Small intestine (tissue), 7 donors: ENCODE results near the gene TMIGD1. TPM values are rescaled to one million over a fixed set of nuclear protein-coding genes. Genes with fewer than 3 reads are reported as not detected.

Source experiments
- DNase-seq, 2 donors: peaks; one replicate each; pipeline versions ENCODE4 v3.0.0 to v3.0.0-alpha.2; 2013
- FAIRE-seq: peaks from 2 replicates; lab custom pipeline; 2012; peaks lifted over from hg19 to GRCh38; lab: Jason Lieb, UNC
- H3K27ac ChIP-seq, 3 donors: one replicate each; pipeline ENCODE4 v1.5.1; 2013; ENCODE audit warnings: low read length in 2 of 3, mild to moderate bottlenecking in 2 of 3, control low read depth in 1 of 3, inconsistent platforms in 1 of 3, low read depth in 1 of 3, moderate library complexity in 1 of 3
- H3K27me3 ChIP-seq, 3 donors: one replicate each; pipeline ENCODE4 v1.6.1; 2013; ENCODE audit warnings: low read length in 3 of 3, inconsistent platforms in 1 of 3; ENCODE audit not compliant: control insufficient read depth in 3 of 3, insufficient read depth in 3 of 3
- H3K36me3 ChIP-seq, 3 donors: one replicate each; pipeline ENCODE4 v1.6.1; 2013; ENCODE audit warnings: low read length in 3 of 3, inconsistent platforms in 1 of 3, low read depth in 1 of 3, mild to moderate bottlenecking in 1 of 3, moderate library complexity in 1 of 3; ENCODE audit not compliant: control insufficient read depth in 3 of 3, insufficient read depth in 2 of 3
- H3K4me1 ChIP-seq, 3 donors: one replicate each; pipeline ENCODE4 v1.6.1; 2013; ENCODE audit warnings: low read length in 2 of 3, inconsistent platforms in 1 of 3, low read depth in 1 of 3, mild to moderate bottlenecking in 1 of 3, moderate library complexity in 1 of 3; ENCODE audit not compliant: control insufficient read depth in 3 of 3, insufficient read depth in 2 of 3
- H3K4me3 ChIP-seq, 3 donors: one replicate each; pipeline ENCODE4 v1.5.1; 2013; ENCODE audit warnings: low read length in 3 of 3, control low read depth in 1 of 3, inconsistent platforms in 1 of 3, low read depth in 1 of 3, mild to moderate bottlenecking in 1 of 3, moderate library complexity in 1 of 3
- H3K9me3 ChIP-seq, 2 donors: one replicate each; pipeline ENCODE4 v1.6.1; 2013; ENCODE audit warnings: low read depth in 1 of 2, low read length in 1 of 2; ENCODE audit not compliant: control insufficient read depth in 2 of 2, insufficient read depth in 1 of 2
- WGBS, 3 donors: extraction: QIAGEN DNeasy Blood & Tissue Kit; methylation state at CpG; one replicate each; pipeline ENCODE4 v1.1.7; 2013; 5-methylcytosine and 5-hydroxymethylcytosine counted together
- polyA plus RNA-seq, 4 donors: library from polyadenylated mRNA; stranded (reverse) in 3 of 4; unstranded in 1 of 4; fragments of 200-250 nt in 3 of 4; fragments of 120-200 nt in 1 of 4; gene quantifications; one replicate each; pipeline versions ENCODE4 v1.2.1 to v1.2.3, GENCODE V29; 2013
- donor health status: healthy with polysubstance abuse.
- donor health status: control.
- donor health status: control.
- donor health status: Bipolar disorder and iron deficiency.
- donor health status: healthy.

The TMIGD1 gene
- polyA plus RNA-seq, 4 donors: 0.13 to 134 (median 1.2) TPM

DNA sequence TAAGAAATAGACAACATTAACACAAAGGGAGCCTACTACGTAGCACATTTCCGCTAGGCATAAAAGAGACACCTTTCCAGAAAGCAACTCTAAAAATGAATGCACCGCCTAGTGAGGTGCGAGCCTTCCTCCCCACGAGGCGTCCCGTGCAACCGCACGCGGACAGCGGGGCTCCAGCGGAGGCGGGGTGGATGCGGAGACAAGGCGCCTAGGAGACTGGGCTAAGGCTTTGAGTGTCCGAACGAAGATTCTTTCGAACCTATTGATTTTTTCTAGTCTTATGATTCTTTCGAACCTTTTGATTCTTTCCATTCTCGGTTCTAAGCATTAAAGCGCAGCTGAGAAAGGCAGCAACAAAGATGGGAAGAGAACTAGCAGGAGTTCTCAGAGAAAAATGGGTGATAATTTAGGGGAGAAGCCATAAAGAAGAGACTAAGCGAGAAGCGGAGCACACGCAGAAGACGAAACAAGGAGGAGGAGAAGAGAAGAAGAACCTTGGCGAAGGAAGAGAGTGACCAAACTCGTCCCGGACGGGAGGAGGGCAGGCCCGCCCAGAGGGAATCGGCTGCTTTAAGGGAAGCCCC, 44.5 kb upstream of the TMIGD1 start:
- FAIRE-seq: no peak
- Histone ChIP-seq H3K27ac (peak overlapping the region; percentile 63 to 90 (median 63)), H3K4me1 (peaks cover 0 to 21% (median 10%) of the 10 kb centered on the region in 3 donors)

DNA sequence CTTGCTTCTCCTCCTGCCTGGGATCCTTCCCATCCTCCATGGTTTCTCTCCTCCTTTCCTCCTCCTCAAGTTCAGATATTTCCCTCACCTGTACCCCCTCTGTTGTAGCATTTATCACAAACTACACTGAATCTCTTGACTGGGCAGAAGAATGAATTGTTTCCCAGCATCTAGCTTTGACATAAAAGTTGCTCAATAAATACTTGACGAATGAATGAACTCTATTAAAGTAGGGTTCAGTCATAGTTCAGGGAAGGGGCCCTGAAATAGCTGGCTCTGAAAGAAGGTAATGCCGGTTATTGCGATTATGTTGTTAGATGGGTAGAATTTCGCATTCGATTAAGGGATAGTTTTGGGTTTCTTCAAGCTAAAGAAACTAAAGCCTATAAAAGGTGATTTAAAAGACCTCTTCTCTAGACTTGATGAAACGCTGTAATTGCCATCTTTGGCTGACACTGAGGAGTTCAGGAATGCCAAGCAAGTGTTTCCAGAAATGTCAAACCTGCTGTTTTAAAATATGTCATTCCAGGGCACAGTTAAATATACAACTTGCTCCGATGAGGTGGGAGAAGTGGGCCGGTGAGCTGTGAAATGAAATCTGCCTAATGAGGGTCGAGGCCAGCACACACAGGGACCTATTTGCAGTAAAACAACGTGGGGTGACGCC, 43.9 kb upstream of the TMIGD1 start:
- Histone ChIP-seq H3K4me1 (peaks cover 0 to 21% (median 9%) of the 10 kb centered on the region in 3 donors), H3K27ac (peak overlapping the region in 2 of 3 donors; percentile 63 to 90), H3K4me3 (peak overlapping the region in 2 of 3 donors; percentile 67 to 99), H3K9me3 (no peaks in the 10 kb centered on the region), H3K27me3 (no peaks in the 10 kb centered on the region), H3K36me3 (no peaks in the 10 kb centered on the region)
- FAIRE-seq (no peak), DNase-seq (no peak)
- WGBS, 3 donors: 75 to 82% (median 77%) methylated on average over 11 of the region's 11 CpGs

More for the DNA sequence above, 44.5 kb upstream of the TMIGD1 start:
- Histone ChIP-seq H3K36me3 (no peaks in the 10 kb centered on the region), H3K9me3 (no peaks in the 10 kb centered on the region), H3K27me3 (no peaks in the 10 kb centered on the region), H3K4me3 (peak overlapping the region; percentile 35 to 99 (median 67))
- DNase-seq: no peak
- 6 to 10% (median 9%) methylated on average over 31 of the region's 31 CpGs for WGBS, 3 donors

DNA sequence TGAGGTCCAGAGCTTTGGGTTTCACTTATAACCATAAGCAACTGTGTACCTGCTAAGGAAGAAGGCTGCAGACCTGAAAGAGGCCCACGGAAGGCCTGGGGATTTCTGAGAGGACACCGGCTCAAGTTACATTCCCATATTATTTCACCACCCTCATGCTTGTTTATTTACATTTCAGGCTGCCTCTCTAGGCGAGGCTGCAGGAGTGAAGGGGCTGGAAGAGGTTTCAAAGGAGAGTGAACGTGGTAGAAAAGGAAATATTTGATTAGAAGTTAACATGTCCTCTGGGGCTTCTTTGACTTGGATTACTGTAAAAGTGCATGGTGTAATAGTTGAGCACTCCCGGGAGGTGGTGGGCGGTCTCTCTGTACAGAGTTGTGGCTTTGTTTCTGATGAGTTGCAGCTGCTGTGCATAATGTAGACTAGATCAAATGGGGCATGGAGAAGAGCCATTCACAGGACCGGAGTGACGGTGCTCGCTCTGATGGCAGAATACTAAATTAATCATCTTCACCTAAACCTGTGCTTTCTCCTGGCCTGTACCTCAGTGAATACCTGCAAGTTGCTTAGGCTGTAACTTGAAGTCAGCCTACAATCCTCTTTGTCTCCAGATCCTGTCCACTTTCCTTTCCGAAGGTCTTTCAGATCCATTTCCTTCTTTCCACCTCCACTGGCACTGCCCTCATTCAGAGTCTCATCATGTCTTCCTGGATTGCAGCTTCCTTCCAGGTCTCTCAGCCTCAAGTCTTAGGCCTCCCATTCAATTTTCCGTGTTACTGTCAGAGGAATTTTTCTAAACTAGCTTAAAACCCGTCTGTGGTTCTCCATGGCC, 43.0 kb upstream of the TMIGD1 start:
- H3K4me1 ChIP-seq: peaks cover 0 to 21% (median 8%) of the 10 kb centered on the region in 3 donors
- H3K9me3 ChIP-seq: no peaks in the 10 kb centered on the region
- DNase-seq (peak in 1 of 2 donors; percentile 52), FAIRE-seq (no peak)
- WGBS, 3 donors: 56 to 65% (median 62%) methylated on average over 12 of the region's 12 CpGs
- H3K27me3 ChIP-seq: no peaks in the 10 kb centered on the region
- peak overlapping the region in 1 of 3 donors; percentile 1 for H3K27ac ChIP-seq
- no peaks in the 10 kb centered on the region for H3K36me3 ChIP-seq
- H3K4me3 ChIP-seq: no peak overlapping the region

DNA sequence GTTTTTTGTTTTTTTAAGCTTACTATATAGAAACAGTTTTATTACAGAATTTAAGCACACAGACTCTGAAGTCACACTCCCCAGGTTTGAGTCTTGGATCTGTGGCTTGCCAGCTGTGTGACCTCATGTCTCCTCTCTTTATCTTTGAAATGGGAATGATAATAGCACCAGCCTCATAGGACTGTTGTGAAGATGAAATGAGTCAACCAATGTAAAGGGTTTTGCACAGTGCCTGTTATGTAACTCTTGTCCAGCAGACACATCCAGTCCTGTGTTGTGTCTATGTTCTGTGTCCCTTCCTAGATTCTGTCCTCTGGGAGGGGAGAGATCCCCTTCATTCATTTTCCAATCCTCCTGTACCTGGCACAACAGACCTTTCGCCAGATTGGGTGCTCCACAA, 41.8 kb upstream of the TMIGD1 start:
- Histone ChIP-seq H3K4me1 (peaks cover 0 to 16% (median 5%) of the 10 kb centered on the region in 3 donors), H3K27ac (no peak overlapping the region), H3K36me3 (no peaks in the 10 kb centered on the region), H3K4me3 (no peak overlapping the region), H3K9me3 (no peaks in the 10 kb centered on the region), H3K27me3 (no peaks in the 10 kb centered on the region)
- DNase-seq: peak in 1 of 2 donors; percentile 42
- FAIRE-seq: no peak
- WGBS, 3 donors: 95 to 100% (median 100%) methylated on average over 1 of the region's 1 CpG

DNA sequence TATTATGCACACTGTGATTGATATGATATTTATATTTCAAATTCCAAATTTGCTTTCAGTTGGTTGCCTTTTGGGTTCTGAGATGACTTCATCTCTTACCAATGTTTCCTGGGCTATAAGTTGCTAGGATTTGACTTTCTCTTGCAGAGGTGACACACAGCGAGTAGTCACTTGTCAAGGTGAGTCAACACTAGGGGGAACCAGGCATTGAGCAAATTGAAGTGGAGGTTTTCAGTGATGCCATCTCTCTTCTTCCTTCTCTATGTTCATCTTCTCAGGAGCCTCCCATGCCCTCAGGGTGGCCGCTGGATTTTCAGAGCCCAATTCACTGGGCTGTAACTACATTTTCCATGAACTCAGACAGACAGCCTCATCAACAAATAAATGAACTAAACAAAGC, 38.9 kb upstream of the TMIGD1 start:
- Histone ChIP-seq H3K27ac (no peak overlapping the region), H3K36me3 (no peaks in the 10 kb centered on the region), H3K4me1 (peaks cover 3 to 9% (median 5%) of the 10 kb centered on the region in 3 donors), H3K4me3 (no peak overlapping the region), H3K9me3 (no peaks in the 10 kb centered on the region), H3K27me3 (no peaks in the 10 kb centered on the region)
- no peak for DNase-seq
- FAIRE-seq: no peak
- WGBS, 3 donors: 78 to 89% (median 89%) methylated on average over 2 of the region's 2 CpGs

DNA sequence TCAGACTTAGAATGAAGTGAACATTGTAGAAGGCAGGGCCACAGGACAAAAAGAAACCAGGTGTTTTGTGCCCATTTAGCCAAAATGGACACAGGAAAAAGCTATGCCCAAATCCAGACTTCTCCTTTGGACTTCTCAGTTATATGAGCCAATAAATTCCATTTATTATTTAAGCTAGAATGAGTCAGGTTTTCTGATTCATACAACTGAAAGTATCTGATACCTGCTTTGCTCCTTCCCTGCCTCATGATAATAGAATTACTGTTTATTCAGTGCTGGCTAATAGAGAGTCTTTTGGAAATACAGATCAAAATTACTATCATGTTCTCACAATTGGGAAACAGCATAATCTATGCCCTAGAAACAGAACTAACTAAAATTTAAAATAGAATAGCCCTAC, 36.1 kb upstream of the TMIGD1 start:
- H3K36me3 ChIP-seq: no peaks in the 10 kb centered on the region
- no peak overlapping the region for H3K27ac ChIP-seq
- H3K4me3 ChIP-seq: no peak overlapping the region
- no peaks in the 10 kb centered on the region for H3K9me3 ChIP-seq
- DNase-seq: peak in 1 of 2 donors; percentile 49
- peaks cover 0 to 3% (median 0%) of the 10 kb centered on the region in 3 donors for H3K4me1 ChIP-seq
- no peaks in the 10 kb centered on the region for H3K27me3 ChIP-seq
- no peak for FAIRE-seq

DNA sequence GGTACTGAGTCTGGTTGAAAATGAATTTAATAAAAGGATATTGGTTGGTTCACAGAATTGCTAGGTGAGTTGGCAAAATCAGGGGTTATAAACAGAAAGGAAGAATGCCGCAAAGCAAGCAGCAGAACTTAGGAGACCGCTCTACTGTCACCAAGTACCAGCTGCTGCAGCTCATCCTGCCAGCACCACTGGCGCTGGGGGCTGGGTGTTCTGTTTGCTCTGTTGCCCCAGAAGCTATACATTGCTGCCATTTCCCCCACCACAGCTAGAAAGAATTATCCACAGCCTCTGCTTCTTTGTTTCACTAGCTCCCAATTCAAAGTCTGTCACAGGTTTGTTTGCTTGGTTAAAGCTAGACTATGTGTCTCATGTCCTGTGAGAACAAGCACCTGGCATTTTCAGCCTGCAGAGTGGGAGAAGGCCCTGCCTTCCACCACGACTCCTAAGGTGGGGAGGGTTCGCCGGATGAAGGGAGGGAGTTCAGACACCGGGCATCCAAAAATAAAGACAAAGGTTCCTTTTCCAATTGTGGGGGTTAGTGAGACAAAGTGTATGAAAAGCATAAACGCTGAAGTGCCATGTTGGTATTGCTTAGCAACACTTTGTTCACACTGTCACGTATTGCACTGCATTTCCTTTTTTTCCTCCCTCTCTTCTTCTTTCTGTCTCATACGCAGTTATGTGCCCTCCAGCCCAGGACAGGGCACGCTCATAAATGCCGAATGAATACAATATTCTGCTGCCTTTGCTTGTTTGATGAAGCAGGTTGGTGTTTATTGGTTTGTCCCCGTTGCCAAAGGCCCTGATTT, 35.3 kb upstream of the TMIGD1 start:
- WGBS, 3 donors: 76 to 92% (median 83%) methylated on average over 13 of the region's 13 CpGs
- Histone ChIP-seq H3K27me3 (no peaks in the 10 kb centered on the region), H3K9me3 (no peaks in the 10 kb centered on the region), H3K27ac (no peak overlapping the region), H3K4me1 (peaks cover 0 to 3% (median 0%) of the 10 kb centered on the region in 3 donors), H3K36me3 (no peaks in the 10 kb centered on the region), H3K4me3 (no peak overlapping the region)
- FAIRE-seq (no peak), DNase-seq (no peak)

DNA sequence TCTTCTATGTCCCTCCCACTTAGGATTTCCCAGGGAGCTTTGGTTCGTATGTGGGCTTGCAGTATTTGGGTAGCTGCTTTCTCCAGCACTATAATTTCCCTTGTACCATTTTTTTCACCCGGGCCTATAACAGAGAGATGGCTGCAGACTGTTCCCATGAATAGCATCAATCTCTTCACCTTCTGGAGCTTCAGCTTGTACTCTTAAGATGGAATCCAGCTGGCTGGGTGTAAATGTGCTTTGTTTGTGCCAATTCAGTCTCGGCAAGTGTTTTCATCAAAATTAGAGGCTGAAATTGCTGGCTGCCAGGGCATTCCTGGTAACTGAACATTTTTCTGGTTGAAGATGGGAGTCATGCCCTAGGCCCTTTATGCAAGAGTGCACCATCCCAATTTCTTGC, 32.7 kb upstream of the TMIGD1 start:
- 73 to 93% (median 89%) methylated on average over 3 of the region's 3 CpGs for WGBS, 3 donors

More for the DNA sequence above, 32.7 kb upstream of the TMIGD1 start:
- Histone ChIP-seq H3K4me3 (no peak overlapping the region), H3K4me1 (peaks cover 0 to 3% (median 0%) of the 10 kb centered on the region in 3 donors), H3K36me3 (no peaks in the 10 kb centered on the region), H3K27ac (no peak overlapping the region), H3K9me3 (peaks cover 0 to 4% of the 10 kb centered on the region in 2 donors), H3K27me3 (no peaks in the 10 kb centered on the region)
- DNase-seq (no peak), FAIRE-seq (no peak)
